GM06990 (cell line): ENCODE data around the gene TLE4.

Source experiments
- DNase-seq: peaks from one replicate; pipeline ENCODE4 v3.0.0-alpha.2; 2011; ENCODE audit not compliant: insufficient read length; ENCODE audit errors: extremely low read depth
- H3K27me3 ChIP-seq: replicated peaks from 2 replicates; pipeline ENCODE4 v1.6.0; 2011; ENCODE audit warnings: low read length; ENCODE audit not compliant: control insufficient read depth, insufficient read depth
- H3K36me3 ChIP-seq: 2 replicates; pipeline ENCODE4 v1.5.1; 2011; ENCODE audit warnings: low read length; ENCODE audit not compliant: control insufficient read depth, insufficient read depth
- H3K4me3 ChIP-seq: replicated peaks from 2 replicates; pipeline ENCODE4 v1.5.1; 2011; ENCODE audit warnings: low read depth, mild to moderate bottlenecking, control low read depth, low read length
- CTCF ChIP-seq: IDR thresholded peaks from 2 replicates; pipeline ENCODE4 v1.5.1; 2011; ENCODE audit warnings: low read length, control low read depth, mild to moderate bottlenecking, inconsistent platforms; ENCODE audit not compliant: insufficient read depth, poor library complexity, severe bottlenecking

The TLE4 gene

GRCh38 chr9:79731171-79731890 is 159.6 kb downstream of the TLE4 start:
- H3K27me3 ChIP-seq: no peaks in the 10 kb centered on the region
- DNase-seq: peak; percentile 18
- H3K4me3 ChIP-seq: no peak overlapping the region
- TF ChIP-seq CTCF: no peak
- H3K36me3 ChIP-seq: no peaks in the 10 kb centered on the region; the same call in 1 of the 2 replicates

DNA sequence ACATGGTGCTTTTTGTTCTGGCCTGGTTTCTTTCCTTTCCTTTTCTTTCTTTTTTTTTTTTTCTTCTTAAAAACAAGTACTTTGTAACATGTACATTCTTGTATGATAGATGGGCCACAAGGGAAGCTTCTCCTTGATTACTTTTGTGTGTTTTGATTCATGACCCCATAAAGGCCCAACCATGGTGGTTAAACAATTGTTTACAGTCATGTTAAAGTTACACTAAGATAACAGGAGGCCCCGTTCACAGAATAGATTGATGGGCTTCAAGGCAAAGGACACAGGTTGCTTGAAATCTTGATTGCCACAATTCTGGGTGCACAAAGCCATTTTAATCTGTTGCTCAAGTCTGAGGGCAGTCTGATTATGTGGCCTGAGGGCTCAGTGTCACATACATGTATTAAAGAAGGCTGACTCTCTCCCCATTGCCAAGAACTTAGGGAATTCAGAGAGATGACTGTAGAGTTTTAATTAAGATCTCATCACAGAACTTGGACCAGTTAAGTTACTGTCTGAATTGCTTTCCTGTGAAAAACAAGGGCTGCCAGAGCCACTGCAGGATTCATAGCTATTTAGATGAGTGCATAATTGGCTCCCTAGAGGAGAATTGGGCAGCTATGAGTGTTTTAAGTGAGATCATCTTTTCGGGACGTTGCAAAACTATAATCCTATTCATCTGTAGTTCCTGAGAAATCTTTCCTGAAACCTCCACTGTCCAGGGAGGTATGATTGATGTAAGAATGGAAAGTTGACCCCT is 163.4 kb downstream of the TLE4 start:
- no peaks in the 10 kb centered on the region for H3K36me3 ChIP-seq
- H3K4me3 ChIP-seq: no peak overlapping the region
- H3K27me3 ChIP-seq: no peaks in the 10 kb centered on the region
- DNase-seq: no peak
- no peak for TF ChIP-seq CTCF

GRCh38 chr9:79736051-79736450 is 164.3 kb downstream of the TLE4 start:
- Histone ChIP-seq H3K36me3 (no peaks in the 10 kb centered on the region), H3K27me3 (no peaks in the 10 kb centered on the region), H3K4me3 (no peak overlapping the region)
- no peak for TF ChIP-seq CTCF
- no peak for DNase-seq

DNA sequence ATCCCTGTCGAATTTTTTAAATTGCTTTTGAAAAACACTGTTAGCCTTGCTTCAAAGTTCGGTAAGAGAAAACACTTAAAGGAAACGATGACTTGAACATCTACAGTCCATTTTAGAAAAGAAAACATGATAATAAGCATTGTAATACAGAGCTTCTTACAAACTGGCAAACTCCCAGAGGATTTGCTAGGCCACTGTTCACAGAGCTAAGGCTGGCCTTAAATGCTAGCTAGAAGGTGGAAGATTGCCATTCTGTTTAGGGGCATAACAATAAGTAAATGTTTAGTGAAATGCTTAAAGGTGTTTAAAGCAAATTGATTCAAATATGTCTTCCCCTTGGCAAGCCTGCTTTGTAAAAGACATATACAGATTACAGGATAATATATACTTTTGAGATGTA is 169.6 kb downstream of the TLE4 start:
- H3K4me3 ChIP-seq: no peak overlapping the region
- DNase-seq: no peak
- no peaks in the 10 kb centered on the region for H3K27me3 ChIP-seq
- no peaks in the 10 kb centered on the region for H3K36me3 ChIP-seq
- TF ChIP-seq CTCF: no peak

DNA sequence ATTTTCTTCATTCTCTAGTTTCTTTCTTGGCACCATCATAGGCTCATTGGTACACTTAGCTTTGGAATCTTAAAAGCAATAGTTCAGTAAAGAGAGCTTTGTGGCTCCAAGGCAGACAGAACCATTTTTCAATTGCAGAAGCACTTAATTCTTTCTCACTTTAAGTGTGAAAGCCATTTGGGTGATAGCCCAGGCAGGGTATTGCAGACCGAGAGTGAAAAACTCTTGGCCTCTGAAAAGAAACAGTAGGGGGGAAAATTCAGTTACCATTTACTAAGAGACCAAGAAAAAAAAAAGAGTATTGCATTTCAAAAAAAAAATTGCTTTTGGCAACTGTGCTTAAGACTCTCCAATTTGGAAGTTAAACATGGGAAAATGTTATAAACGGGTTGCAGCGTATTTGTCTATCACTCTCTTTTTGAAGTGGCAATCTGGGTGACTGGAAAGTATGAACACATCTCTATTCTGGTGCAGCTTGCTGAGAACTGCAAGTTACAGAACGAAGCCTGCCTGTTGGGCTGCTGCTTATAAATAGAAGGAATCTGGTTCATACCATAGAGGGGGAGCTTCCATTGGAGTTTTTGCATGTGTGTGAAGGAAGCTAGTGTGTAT is 170.5 kb downstream of the TLE4 start:
- Histone ChIP-seq H3K4me3 (no peak overlapping the region), H3K36me3 (no peaks in the 10 kb centered on the region), H3K27me3 (no peaks in the 10 kb centered on the region; the same call in 1 of the 2 replicates)
- no peak for DNase-seq
- no peak for TF ChIP-seq CTCF
